ENCODE data around the gene CLEC4A. TPM values are rescaled to one million over a fixed set of nuclear protein-coding genes. Genes with fewer than 3 reads are reported as not detected.
"Not testable (repeated sequence)": the region's sequence is repeated elsewhere in the genome, so short reads cannot be mapped to it uniquely, and the experiment has no call there.

Gene CLEC4A
- total and polyA plus RNA-seq, 2 of the 13 experiments (the other 11 are each of a cell fraction or from before 2014, with no cell fraction given), result 0.55 TPM; not detected in 1

GRCh38 chr12:8127138-8127537, 3.7 kb downstream of the CLEC4A start:
- WGBS (ENCODE audit: low lambda C conversion rate), result 75% methylated on average over 4 of the region's 4 CpGs
- Histone ChIP-seq H3K9me3 (ENCODE audit: low read length) (no peaks in the 10 kb centered on the region), H3K4me3 (replicated peaks in 1 of 3; ENCODE audit: insufficient read depth in 1 of 3, low read depth in 2 of 3, low read length in 3 of 3) (no peak overlapping the region), H3K4me1 (ENCODE audit: insufficient read depth, low read length) (no peaks in the 10 kb centered on the region), H3K4me2 (ENCODE audit: low read depth, low read length) (no peak overlapping the region), H4K20me1 (ENCODE audit: insufficient read depth, low read length) (no peaks in the 10 kb centered on the region), H3K27ac (ENCODE audit: extremely low read length, insufficient read depth, low read length) (no peak overlapping the region), H3K27me3 (ENCODE audit: control insufficient read depth in 1 of 2, insufficient read depth in 2 of 2, low read length in 2 of 2) (no peaks in the 10 kb centered on the region; a peak in 1 of 5 replicates), H3K36me3 (replicated peaks in 1 of 2; ENCODE audit: control insufficient read depth in 1 of 2, insufficient read depth in 2 of 2, low read length in 2 of 2) (no peaks in the 10 kb centered on the region), H3K9ac (ENCODE audit: insufficient read depth, low read depth, low read length) (no peak overlapping the region), H2AFZ (ENCODE audit: low read length) (no peak overlapping the region), H3K79me2 (ENCODE audit: insufficient read depth, low read length) (no peaks in the 10 kb centered on the region)
- intact Hi-C loops (cut with micrococcal nuclease; ENCODE audit: unreplicated experiment), result no loop called here
- no peak for TF ChIP-seq ZNF724P (CRISPR knock-in tag; IDR thresholded peaks at IDR 0.05; ENCODE audit: borderline replicate concordance)
- TF ChIP-seq ASH2L (IDR thresholded peaks at IDR 0.05; ENCODE audit: insufficient read length, low read depth, low read length), result no peak
- no peak for TF ChIP-seq HNRNPH1 (optimal IDR thresholded peaks at IDR 0.05; ENCODE audit: low read depth, low read length)
- no peak for TF ChIP-seq ZNF235 (CRISPR knock-in tag; IDR thresholded peaks at IDR 0.05; ENCODE audit: borderline replicate concordance)
- DNase-seq (ENCODE audit: low spot score) (no peak), ATAC-seq (no peak), FAIRE-seq (no peak)
- BruUV-seq (replicated peaks), result no TSS peak
- CTCF ChIA-PET (ENCODE audit: low intra/inter-chr PET ratio, low total read pairs), result no interaction called here
- in situ Hi-C loops (cut with HindIII; ENCODE audit: extremely low pct_ligation_motif_present, low pct_unique_long_range_greater_than_20kb), result no loop called here
- POLR2A ChIA-PET, result no interaction called here

- in situ Hi-C loops (cut with HindIII; ENCODE audit: extremely low pct_ligation_motif_present, low pct_unique_long_range_greater_than_20kb); H4K20me1 ChIP-seq (ENCODE audit: insufficient read depth, low read length): not testable (repeated sequence)
- 74% methylated on average over 16 of the region's 18 CpGs for WGBS (ENCODE audit: low lambda C conversion rate)
Observed at GRCh38 chr12:8133636-8134397, 10.4 kb downstream of the CLEC4A start.

DNA sequence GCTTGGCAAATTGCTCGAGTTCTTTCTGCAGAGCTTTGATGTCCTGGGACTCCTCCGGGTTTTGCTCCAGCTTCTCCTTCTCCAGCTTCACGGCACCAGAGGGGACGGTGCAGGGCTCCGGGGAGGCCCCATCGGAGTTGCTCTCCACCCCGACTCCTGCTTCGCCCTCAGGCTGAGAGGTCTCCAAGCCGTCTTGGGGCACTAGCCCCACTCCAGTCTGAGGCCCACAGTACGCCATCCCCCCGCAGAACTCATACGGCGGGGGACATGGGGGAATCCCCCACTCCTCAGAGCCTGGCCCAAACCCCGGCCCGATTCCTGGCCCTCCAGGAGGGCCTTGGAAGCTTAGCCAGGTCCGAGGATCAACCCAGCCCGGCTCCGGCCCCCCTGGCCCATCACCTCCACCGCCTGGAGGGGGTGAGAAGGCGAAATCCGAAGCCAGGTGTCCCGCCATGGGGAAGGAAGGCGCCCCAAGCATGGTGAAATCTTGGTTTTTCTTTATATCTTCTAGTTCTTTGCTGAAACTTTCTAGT, 11.0 kb downstream of the CLEC4A start:
- WGBS (ENCODE audit: low lambda C conversion rate), result 78% methylated on average over 18 of the region's 23 CpGs
- H3K27ac ChIP-seq (ENCODE audit: extremely low read length, insufficient read depth, low read length); in situ Hi-C loops (cut with HindIII; ENCODE audit: extremely low pct_ligation_motif_present, low pct_unique_long_range_greater_than_20kb); intact Hi-C loops (cut with micrococcal nuclease; ENCODE audit: unreplicated experiment); CTCF ChIA-PET (ENCODE audit: low intra/inter-chr PET ratio, low total read pairs); ATAC-seq; H3K4me1 ChIP-seq (ENCODE audit: insufficient read depth, low read length); H3K4me2 ChIP-seq (ENCODE audit: low read depth, low read length); H3K27me3 ChIP-seq (ENCODE audit: control insufficient read depth in 1 of 2, insufficient read depth in 2 of 2, low read length in 2 of 2); H3K79me2 ChIP-seq (ENCODE audit: insufficient read depth, low read length); POLR2A ChIA-PET; H3K9ac ChIP-seq (ENCODE audit: insufficient read depth, low read depth, low read length); DNase-seq (ENCODE audit: low spot score); FAIRE-seq; BruUV-seq (replicated peaks); H3K9me3 ChIP-seq (ENCODE audit: low read length); H3K4me3 ChIP-seq (replicated peaks in 1 of 3; ENCODE audit: insufficient read depth in 1 of 3, low read depth in 2 of 3, low read length in 3 of 3); H3K36me3 ChIP-seq (replicated peaks in 1 of 2; ENCODE audit: control insufficient read depth in 1 of 2, insufficient read depth in 2 of 2, low read length in 2 of 2); H2AFZ ChIP-seq (ENCODE audit: low read length); H4K20me1 ChIP-seq (ENCODE audit: insufficient read depth, low read length): not testable (repeated sequence)

More at GRCh38 chr12:8133636-8134397, 10.4 kb downstream of the CLEC4A start:
- CTCF ChIA-PET (ENCODE audit: low intra/inter-chr PET ratio, low total read pairs); H3K27me3 ChIP-seq (ENCODE audit: control insufficient read depth in 1 of 2, insufficient read depth in 2 of 2, low read length in 2 of 2); POLR2A ChIA-PET; H2AFZ ChIP-seq (ENCODE audit: low read length); H3K9ac ChIP-seq (ENCODE audit: insufficient read depth, low read depth, low read length); intact Hi-C loops (cut with micrococcal nuclease; ENCODE audit: unreplicated experiment); ATAC-seq; BruUV-seq (replicated peaks); H3K9me3 ChIP-seq (ENCODE audit: low read length); H3K4me1 ChIP-seq (ENCODE audit: insufficient read depth, low read length); H3K79me2 ChIP-seq (ENCODE audit: insufficient read depth, low read length); DNase-seq (ENCODE audit: low spot score); H3K27ac ChIP-seq (ENCODE audit: extremely low read length, insufficient read depth, low read length); FAIRE-seq; H3K36me3 ChIP-seq (replicated peaks in 1 of 2; ENCODE audit: control insufficient read depth in 1 of 2, insufficient read depth in 2 of 2, low read length in 2 of 2); H3K4me2 ChIP-seq (ENCODE audit: low read depth, low read length); H3K4me3 ChIP-seq (replicated peaks in 1 of 3; ENCODE audit: insufficient read depth in 1 of 3, low read depth in 2 of 3, low read length in 3 of 3): not testable (repeated sequence)

- H3K4me2 ChIP-seq (ENCODE audit: low read depth, low read length); H3K9ac ChIP-seq (ENCODE audit: insufficient read depth, low read depth, low read length); H3K27ac ChIP-seq (ENCODE audit: extremely low read length, insufficient read depth, low read length); CTCF ChIA-PET (ENCODE audit: low intra/inter-chr PET ratio, low total read pairs); H2AFZ ChIP-seq (ENCODE audit: low read length); H3K36me3 ChIP-seq (replicated peaks in 1 of 2; ENCODE audit: control insufficient read depth in 1 of 2, insufficient read depth in 2 of 2, low read length in 2 of 2); H3K4me1 ChIP-seq (ENCODE audit: insufficient read depth, low read length); H4K20me1 ChIP-seq (ENCODE audit: insufficient read depth, low read length); BruUV-seq (replicated peaks); H3K9me3 ChIP-seq (ENCODE audit: low read length); DNase-seq (ENCODE audit: low spot score); in situ Hi-C loops (cut with HindIII; ENCODE audit: extremely low pct_ligation_motif_present, low pct_unique_long_range_greater_than_20kb); ATAC-seq; H3K4me3 ChIP-seq (replicated peaks in 1 of 3; ENCODE audit: insufficient read depth in 1 of 3, low read depth in 2 of 3, low read length in 3 of 3); H3K79me2 ChIP-seq (ENCODE audit: insufficient read depth, low read length); POLR2A ChIA-PET; intact Hi-C loops (cut with micrococcal nuclease; ENCODE audit: unreplicated experiment); FAIRE-seq: not testable (repeated sequence)
- peaks cover 0 to 13% of the 10 kb centered on the region in 2 experiments; a peak in 2 of 5 replicates for H3K27me3 ChIP-seq (ENCODE audit: control insufficient read depth in 1 of 2, insufficient read depth in 2 of 2, low read length in 2 of 2)
- 65% methylated on average over 8 of the region's 8 CpGs for WGBS (ENCODE audit: low lambda C conversion rate)
Observed at GRCh38 chr12:8141647-8142046, 18.2 kb downstream of the CLEC4A start.
